K562 (cell line): ENCODE data around the gene GBF1. TPM values are rescaled to one million over a fixed set of nuclear protein-coding genes. Genes with fewer than 3 reads are reported as not detected.
A peak's percentile ranks its signal among the peaks of the same experiment; 100 is the strongest.

Experiments
- CEBPG ChIP-seq, 3 experiments: fragments of 200-800 bp in 1 of 3; sonication (Bioruptor generic) in 1 of 3; sonication (generic) in 1 of 3; formaldehyde crosslinking in 1 of 3; IDR thresholded peaks in 2 of 3; conservative IDR thresholded peaks in 1 of 3; 2 replicates each; pipeline versions ENCODE4 v1.6.1 to v1.8.0; 2016 to 2022; ENCODE audit warnings: missing compliant biosample characterization in 2 of 3, missing genetic modification characterization in 2 of 3, mild to moderate bottlenecking in 1 of 3, missing genetic modification reagents in 1 of 3
- CTCF ChIP-seq, 3 experiments: IDR thresholded peaks in 2 of 3; conservative IDR thresholded peaks in 1 of 3; 2 replicates each; pipeline ENCODE4 v1.5.1; 2011 to 2012; ENCODE audit warnings: low read length in 3 of 3, mild to moderate bottlenecking in 3 of 3, control low read depth in 2 of 3, improper control_type of control experiment in 1 of 3, inconsistent platforms in 1 of 3, low read depth in 1 of 3, mixed read lengths in 1 of 3, moderate library complexity in 1 of 3; ENCODE audit not compliant: insufficient read depth in 2 of 3
- IFI16 ChIP-seq: fragments of 250-450 bp; sonication (Bioruptor Pico); IDR thresholded peaks from 2 replicates; pipeline ENCODE4 v2.1.2; 2022; ENCODE audit warnings: mild to moderate bottlenecking, inconsistent platforms
- JUN ChIP-seq, 2 experiments: sonication (generic) in 1 of 2; formaldehyde crosslinking in 1 of 2; IDR thresholded peaks; 2 replicates each; pipeline versions ENCODE4 v1.6.1 to v1.8.0; 2012 to 2022; ENCODE audit warnings: borderline replicate concordance in 2 of 2, mild to moderate bottlenecking in 2 of 2, improper control_type of control experiment in 1 of 2, low read depth in 1 of 2, low read length in 1 of 2, missing genetic modification reagents in 1 of 2
- NR2C1 ChIP-seq, 2 experiments: fragments of 450-650 bp; IDR thresholded peaks; 2 replicates each; pipeline ENCODE4 v1.6.1; 2017; ENCODE audit warnings: mild to moderate bottlenecking in 2 of 2, antibody characterized with exemption in 1 of 2, inconsistent platforms in 1 of 2, missing compliant biosample characterization in 1 of 2, missing genetic modification characterization in 1 of 2
- RFX7 ChIP-seq: fragments of 250-450 bp; sonication (Bioruptor Pico); IDR thresholded peaks from 2 replicates; pipeline ENCODE4 v1.5.1; 2021; ENCODE audit warnings: mild to moderate bottlenecking
- SIX5 ChIP-seq, 2 experiments: IDR thresholded peaks; 2 replicates each; pipeline ENCODE4 v1.6.1; 2011; ENCODE audit warnings: low read length in 2 of 2, borderline replicate concordance in 1 of 2, low read depth in 1 of 2, mild to moderate bottlenecking in 1 of 2, moderate library complexity in 1 of 2; ENCODE audit not compliant: insufficient read depth in 1 of 2
- SMAD2 ChIP-seq: fragments of 150-350 bp; IDR thresholded peaks from 2 replicates; pipeline ENCODE4 v1.6.1; 2014; ENCODE audit warnings: low read depth, mild to moderate bottlenecking, low read length
- TBL1XR1 ChIP-seq, 2 experiments: IDR thresholded peaks; 2 replicates each; pipeline ENCODE4 v1.6.1; 2012; ENCODE audit warnings: improper control_type of control experiment in 2 of 2, low read length in 2 of 2, mild to moderate bottlenecking in 1 of 2
- YBX1 ChIP-seq: fragments of 450-650 bp; IDR thresholded peaks from 2 replicates; pipeline ENCODE4 v1.7.1; 2016; ENCODE audit warnings: mild to moderate bottlenecking
- ZBTB7A ChIP-seq: IDR thresholded peaks from 2 replicates; pipeline ENCODE4 v1.6.1; 2011; ENCODE audit warnings: low read depth, mild to moderate bottlenecking, low read length, moderate library complexity, borderline replicate concordance; ENCODE audit not compliant: control insufficient read depth
- ZNF23 ChIP-seq: fragments of 250-450 bp; sonication (Bioruptor Pico); IDR thresholded peaks from 2 replicates; pipeline ENCODE4 v1.4.0; 2020; ENCODE audit warnings: mild to moderate bottlenecking
- polyA plus RNA-seq, 8 experiments: library from polyadenylated mRNA; depleted of rRNA in 4 of 8; stranded (reverse) in 5 of 8; unstranded in 3 of 8; fragments of >200 nt; fragmentation: Nextera tagmentation in 2 of 8; fragmentation: Illumina TruSeq in 1 of 8; extraction: Ambion mirVana in 2 of 8; extraction: Trizol in 1 of 8; gene quantifications; 2 replicates each; pipeline versions ENCODE4 v1.2.1 to v1.2.3, GENCODE V29; 2011 to 2014; ENCODE audit warnings: inconsistent platforms in 1 of 8, missing spikeins in 1 of 8
- total RNA-seq, 7 experiments: library from RNA; depleted of rRNA in 6 of 7; stranded (reverse); fragments of >200 nt in 6 of 7; fragmentation: Illumina TruSeq in 2 of 7; extraction: Trizol in 2 of 7; gene quantifications; 2 replicates each; pipeline versions ENCODE4 v1.2.1 to v1.2.3, GENCODE V29; 2011 to 2021; ENCODE audit warnings: low replicate concordance in 1 of 7
- TF ChIP-seq, protein P1 (sequence below), 2 experiments: fragments of 450-650 bp; IDR thresholded peaks; 2 replicates each; pipeline ENCODE4 v1.6.1; 2016

The GBF1 gene
- total and polyA plus RNA-seq, 9 of the 15 experiments (the other 6 are each of a cell fraction or from before 2014, with no cell fraction given) = 0.69 to 28.0 (median 10.3) TPM

GRCh38 chr10:102230861-102231356, 14.4 kb upstream of the GBF1 start (continued):
- TF ChIP-seq, protein P1, sequence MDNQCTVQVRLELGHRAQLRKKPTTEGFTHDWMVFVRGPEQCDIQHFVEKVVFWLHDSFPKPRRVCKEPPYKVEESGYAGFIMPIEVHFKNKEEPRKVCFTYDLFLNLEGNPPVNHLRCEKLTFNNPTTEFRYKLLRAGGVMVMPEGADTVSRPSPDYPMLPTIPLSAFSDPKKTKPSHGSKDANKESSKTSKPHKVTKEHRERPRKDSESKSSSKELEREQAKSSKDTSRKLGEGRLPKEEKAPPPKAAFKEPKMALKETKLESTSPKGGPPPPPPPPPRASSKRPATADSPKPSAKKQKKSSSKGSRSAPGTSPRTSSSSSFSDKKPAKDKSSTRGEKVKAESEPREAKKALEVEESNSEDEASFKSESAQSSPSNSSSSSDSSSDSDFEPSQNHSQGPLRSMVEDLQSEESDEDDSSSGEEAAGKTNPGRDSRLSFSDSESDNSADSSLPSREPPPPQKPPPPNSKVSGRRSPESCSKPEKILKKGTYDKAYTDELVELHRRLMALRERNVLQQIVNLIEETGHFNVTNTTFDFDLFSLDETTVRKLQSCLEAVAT (IDR thresholded peaks at IDR 0.05) = no peak
- TF ChIP-seq CTCF (IDR thresholded peaks at IDR 0.05 in 2 of 3, conservative IDR thresholded peaks at IDR 0.05 in 1 of 3; ENCODE audit: insufficient read depth in 2 of 3, low read depth in 1 of 3, low read length in 3 of 3) (peak in 2 of 3 experiments; percentile 39 to 42; a peak in 4 of 6 replicates), CEBPG (CRISPR knock-in tag; IDR thresholded peaks at IDR 0.05) (no peak), CEBPG (tag; conservative IDR thresholded peaks at IDR 0.05 in 1 of 2, IDR thresholded peaks at IDR 0.05 in 1 of 2) (no peak), RFX7 (CRISPR knock-in tag) (no peak), SIX5 (IDR thresholded peaks at IDR 0.05; ENCODE audit: borderline replicate concordance in 1 of 2, insufficient read depth in 1 of 2, low read depth in 1 of 2, low read length in 2 of 2) (no peak), IFI16 (CRISPR knock-in tag) (no peak), NR2C1 (IDR thresholded peaks at IDR 0.05) (no peak), NR2C1 (tag; IDR thresholded peaks at IDR 0.05) (no peak), JUN (IDR thresholded peaks at IDR 0.05; ENCODE audit: borderline replicate concordance, low read depth, low read length) (no peak), JUN (CRISPR knock-in tag; IDR thresholded peaks at IDR 0.05; ENCODE audit: borderline replicate concordance) (no peak), ZBTB7A (0 out of 2 replicates have a peak, but pooled peaks have one; percentile 3), SMAD2 (no peak), ZNF23 (no peak), TBL1XR1 (IDR thresholded peaks at IDR 0.05; ENCODE audit: low read length in 2 of 2) (no peak), YBX1 (no peak)
